ENCODE data around the gene UHRF1. TPM values are rescaled to one million over a fixed set of nuclear protein-coding genes. Genes with fewer than 3 reads are reported as not detected.

Gene UHRF1
- total RNA-seq, 1 donor from 2014 or later = 223 TPM

GRCh38 chr19:4980067-4980466 is 70.8 kb downstream of the UHRF1 start:
- Mint-ChIP-seq H3K4me1 (peaks cover 31% of the 10 kb centered on the region), H3K36me3 (ENCODE audit: low read depth) (no peaks in the 10 kb centered on the region), H3K4me3 (no peak overlapping the region), H3K27me3 (ENCODE audit: low read depth) (no peaks in the 10 kb centered on the region), H3K27ac (ENCODE audit: unreplicated experiment) (no peak overlapping the region), H3K9me3 (no peaks in the 10 kb centered on the region)
- TF ChIP-seq, protein P1, sequence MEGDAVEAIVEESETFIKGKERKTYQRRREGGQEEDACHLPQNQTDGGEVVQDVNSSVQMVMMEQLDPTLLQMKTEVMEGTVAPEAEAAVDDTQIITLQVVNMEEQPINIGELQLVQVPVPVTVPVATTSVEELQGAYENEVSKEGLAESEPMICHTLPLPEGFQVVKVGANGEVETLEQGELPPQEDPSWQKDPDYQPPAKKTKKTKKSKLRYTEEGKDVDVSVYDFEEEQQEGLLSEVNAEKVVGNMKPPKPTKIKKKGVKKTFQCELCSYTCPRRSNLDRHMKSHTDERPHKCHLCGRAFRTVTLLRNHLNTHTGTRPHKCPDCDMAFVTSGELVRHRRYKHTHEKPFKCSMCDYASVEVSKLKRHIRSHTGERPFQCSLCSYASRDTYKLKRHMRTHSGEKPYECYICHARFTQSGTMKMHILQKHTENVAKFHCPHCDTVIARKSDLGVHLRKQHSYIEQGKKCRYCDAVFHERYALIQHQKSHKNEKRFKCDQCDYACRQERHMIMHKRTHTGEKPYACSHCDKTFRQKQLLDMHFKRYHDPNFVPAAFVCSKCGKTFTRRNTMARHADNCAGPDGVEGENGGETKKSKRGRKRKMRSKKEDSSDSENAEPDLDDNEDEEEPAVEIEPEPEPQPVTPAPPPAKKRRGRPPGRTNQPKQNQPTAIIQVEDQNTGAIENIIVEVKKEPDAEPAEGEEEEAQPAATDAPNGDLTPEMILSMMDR (conservative IDR thresholded peaks at IDR 0.05) = no peak
- DNase-seq (ENCODE audit: low read depth, low spot score) = no peak

DNA sequence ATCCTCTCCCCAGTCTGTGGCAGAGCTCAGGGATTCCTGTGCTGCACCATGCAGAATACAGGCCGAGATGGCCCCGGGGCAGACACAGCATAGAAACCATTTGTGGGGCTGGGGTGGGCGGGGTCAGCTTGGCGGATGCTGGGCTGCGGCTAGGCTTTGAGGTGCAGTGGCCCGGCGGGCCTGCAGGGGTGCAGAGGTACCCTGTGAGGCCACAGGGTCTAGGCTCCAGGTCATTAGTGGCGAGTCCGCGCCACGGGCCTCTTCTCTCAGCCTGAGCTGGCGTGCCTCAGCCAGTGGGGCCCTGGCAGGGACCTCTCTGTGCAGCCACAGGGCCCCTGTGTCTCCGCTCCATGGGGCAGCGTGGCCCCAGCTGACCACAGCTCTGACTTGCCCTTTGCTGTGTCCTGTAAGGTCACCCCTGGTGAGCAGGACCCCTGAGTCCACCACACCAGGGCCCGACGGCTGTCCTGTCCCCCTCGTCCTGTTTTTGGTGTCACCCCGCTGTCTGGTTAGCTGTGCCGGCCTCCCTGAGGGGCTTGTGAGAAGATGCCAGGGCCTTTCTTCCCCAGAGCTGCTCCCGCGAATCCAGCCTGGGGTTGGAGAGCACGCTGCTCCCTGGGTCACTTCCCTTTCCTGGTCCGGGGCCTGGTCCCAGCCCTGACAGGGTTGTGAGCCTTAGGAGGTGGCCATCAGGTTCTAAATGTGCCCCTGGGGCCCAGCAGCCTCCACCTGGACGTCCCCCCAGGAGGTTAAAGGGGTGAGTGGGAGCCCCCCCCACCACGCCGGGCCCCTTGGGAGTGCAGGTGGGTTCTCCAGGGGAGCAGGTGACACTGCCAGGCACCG is 71.8 kb downstream of the UHRF1 start:
- no peak for DNase-seq (ENCODE audit: low read depth, low spot score)
- no peaks in the 10 kb centered on the region for H3K27me3 Mint-ChIP-seq (ENCODE audit: low read depth)
- H3K9me3 Mint-ChIP-seq = no peaks in the 10 kb centered on the region
- TF ChIP-seq, protein P1 (conservative IDR thresholded peaks at IDR 0.05) = no peak
- H3K4me1 Mint-ChIP-seq = peaks cover 28% of the 10 kb centered on the region
- peak overlapping the region; percentile 49 for H3K4me3 Mint-ChIP-seq
- no peak overlapping the region for H3K27ac Mint-ChIP-seq (ENCODE audit: unreplicated experiment)
- H3K36me3 Mint-ChIP-seq (ENCODE audit: low read depth) = no peaks in the 10 kb centered on the region

- H3K27me3 Mint-ChIP-seq (ENCODE audit: low read depth) = no peaks in the 10 kb centered on the region
- H3K9me3 Mint-ChIP-seq = no peaks in the 10 kb centered on the region
- no peak for DNase-seq (ENCODE audit: low read depth, low spot score)
- TF ChIP-seq, protein P1 (conservative IDR thresholded peaks at IDR 0.05) = no peak
- H3K27ac Mint-ChIP-seq (ENCODE audit: unreplicated experiment) = no peak overlapping the region
- no peak overlapping the region for H3K4me3 Mint-ChIP-seq
- no peaks in the 10 kb centered on the region for H3K36me3 Mint-ChIP-seq (ENCODE audit: low read depth)
- peaks cover 24% of the 10 kb centered on the region for H3K4me1 Mint-ChIP-seq
Measured at GRCh38 chr19:4981681-4981958, 72.3 kb downstream of the UHRF1 start.

- no peaks in the 10 kb centered on the region for H3K36me3 Mint-ChIP-seq (ENCODE audit: low read depth)
Measured at GRCh38 chr19:4983346-4984105, 74.2 kb downstream of the UHRF1 start.

DNA sequence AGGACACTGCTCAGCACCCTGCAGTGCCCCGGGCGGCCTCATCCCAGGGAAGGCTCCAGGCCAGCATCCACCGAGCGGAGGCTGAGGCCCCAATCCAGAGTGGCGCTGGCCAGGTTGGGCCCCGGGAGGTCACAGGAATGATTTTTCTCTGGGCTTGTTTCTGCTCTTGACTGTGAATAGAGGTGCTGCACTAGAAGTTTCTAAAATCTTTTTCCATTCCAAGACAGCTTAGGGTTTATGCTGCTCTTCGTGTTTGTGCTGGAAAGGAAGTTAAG is 74.7 kb downstream of the UHRF1 start:
- TF ChIP-seq, protein P1 (conservative IDR thresholded peaks at IDR 0.05) = no peak
- Mint-ChIP-seq H3K27ac (ENCODE audit: unreplicated experiment) (no peak overlapping the region), H3K36me3 (ENCODE audit: low read depth) (no peaks in the 10 kb centered on the region), H3K4me1 (peaks cover 33% of the 10 kb centered on the region), H3K9me3 (no peaks in the 10 kb centered on the region), H3K27me3 (ENCODE audit: low read depth) (no peaks in the 10 kb centered on the region), H3K4me3 (no peak overlapping the region)
- no peak for DNase-seq (ENCODE audit: low read depth, low spot score)

More at GRCh38 chr19:4983346-4984105, 74.2 kb downstream of the UHRF1 start:
- Mint-ChIP-seq H3K9me3 (no peaks in the 10 kb centered on the region), H3K27ac (ENCODE audit: unreplicated experiment) (peak overlapping the region; percentile 67), H3K27me3 (ENCODE audit: low read depth) (no peaks in the 10 kb centered on the region), H3K4me1 (peaks cover 28% of the 10 kb centered on the region), H3K4me3 (no peak overlapping the region)
- TF ChIP-seq, protein P1 (conservative IDR thresholded peaks at IDR 0.05) = no peak
- DNase-seq (ENCODE audit: low read depth, low spot score) = no peak

All from neural crest cell (in vitro differentiated cells).